Measurements from ENCODE around the gene COA1. TPM values are rescaled to one million over a fixed set of nuclear protein-coding genes. Genes with fewer than 3 reads are reported as not detected.

COA1 gene
- total and polyA plus RNA-seq, 8 donors: 41.5 to 89.2 (median 75.6) TPM

- peak; percentile 1 for ATAC-seq
These were observed 32.8 kb upstream of the COA1 start for GRCh38 chr7:43761938-43762692.

GRCh38 chr7:43761382-43761781 lies 32.1 kb upstream of the COA1 start:
- Histone ChIP-seq H3K36me3 (no peaks in the 10 kb centered on the region), H3K27ac (peak overlapping the region in 1 of 2 donors; percentile 73), H3K4me1 (peaks cover 30 to 87% of the 10 kb centered on the region in 2 donors), H3K27me3 (no peaks in the 10 kb centered on the region), H3K9me3 (no peaks in the 10 kb centered on the region), H3K4me3 (no peak overlapping the region)
- DNase-seq (no peak), ATAC-seq (no peak)
- intact Hi-C loops (cut with DNase I): no loop called here
- TF ChIP-seq CTCF (IDR thresholded peaks at IDR 0.05): no peak

More at GRCh38 chr7:43761938-43762692, 32.8 kb upstream of the COA1 start:
- peaks cover 30 to 79% of the 10 kb centered on the region in 2 donors for H3K4me1 ChIP-seq
- H3K9me3 ChIP-seq: no peaks in the 10 kb centered on the region
- H3K36me3 ChIP-seq: no peaks in the 10 kb centered on the region
- H3K27me3 ChIP-seq: no peaks in the 10 kb centered on the region
- TF ChIP-seq CTCF (IDR thresholded peaks at IDR 0.05): no peak
- no peak overlapping the region for H3K4me3 ChIP-seq
- peak overlapping the region; percentile 73 for H3K27ac ChIP-seq
- intact Hi-C loops (cut with DNase I): no loop called here
- no peak for DNase-seq

GRCh38 chr7:43760861-43761260 lies 31.5 kb upstream of the COA1 start:
- no peak for TF ChIP-seq CTCF (IDR thresholded peaks at IDR 0.05)
- peak overlapping the region in 1 of 2 donors; percentile 73 for H3K27ac ChIP-seq
- intact Hi-C loops (cut with DNase I): no loop called here
- H3K27me3 ChIP-seq: no peaks in the 10 kb centered on the region
- DNase-seq (no peak), ATAC-seq (no peak)
- H3K4me3 ChIP-seq: no peak overlapping the region
- H3K4me1 ChIP-seq: peaks cover 30 to 92% of the 10 kb centered on the region in 2 donors
- no peaks in the 10 kb centered on the region for H3K36me3 ChIP-seq
- H3K9me3 ChIP-seq: no peaks in the 10 kb centered on the region

GRCh38 chr7:43758822-43759683 lies 29.7 kb upstream of the COA1 start:
- peak overlapping the region; percentile 73 to 80 for H3K4me3 ChIP-seq
- DNase-seq (peak in 3 of 4 donors; percentile 51 to 90 (median 61)), ATAC-seq (peak; percentile 77)
- peak overlapping the region; percentile 77 to 89 for H3K27ac ChIP-seq
- no peak for TF ChIP-seq CTCF (IDR thresholded peaks at IDR 0.05)
- H3K9me3 ChIP-seq: no peaks in the 10 kb centered on the region
- no peaks in the 10 kb centered on the region for H3K27me3 ChIP-seq
- intact Hi-C loops (cut with DNase I): no loop called here
- H3K36me3 ChIP-seq: no peaks in the 10 kb centered on the region
- peaks cover 18 to 87% of the 10 kb centered on the region in 2 donors for H3K4me1 ChIP-seq
